CD4-positive, alpha-beta T cell treated with Interleukin-2 at 100 ng/mL for 4 hours (primary cell): ENCODE data around the gene HNRNPA1.
"Not testable (repeated sequence)": the region's sequence is repeated elsewhere in the genome, so short reads cannot be mapped to it uniquely, and the experiment has no call there.

ENCODE experiments used
- DNase-seq: peaks from one replicate; pipeline ENCODE4 v3.0.0-alpha.2; 2020; ENCODE audit warnings: low spot score

The HNRNPA1 gene

GRCh38 chr12:54276368-54276767, 4.2 kb upstream of the HNRNPA1 start:
- no peak for DNase-seq

GRCh38 chr12:54277823-54278276, 2.7 kb upstream of the HNRNPA1 start:
- DNase-seq: no peak

- DNase-seq: no peak
Observed at GRCh38 chr12:54279227-54279631, 1.3 kb upstream of the HNRNPA1 start.

- peak; percentile 100 for DNase-seq
Observed at GRCh38 chr12:54279632-54280467, 676 bp upstream of the HNRNPA1 start, which contains the start of gene CBX5. TSS of gene CBX5 (minus strand) at chr12:54280122. CDS start at chr12:54257650, 22,472 bp downstream.

- DNase-seq: not testable (repeated sequence)
Observed at GRCh38 chr12:54281261-54281638, 724 bp downstream of the HNRNPA1 start.

GRCh38 chr12:54281694-54282093, 1.2 kb downstream of the HNRNPA1 start:
- DNase-seq: not testable (repeated sequence)

- DNase-seq: no peak
Observed at GRCh38 chr12:54282949-54283593, 2.5 kb downstream of the HNRNPA1 start.

- not testable (repeated sequence) for DNase-seq
Observed at GRCh38 chr12:54284070-54284780, 3.7 kb downstream of the HNRNPA1 start.

- no peak for DNase-seq
Observed at GRCh38 chr12:54285150-54286041, 4.9 kb downstream of the HNRNPA1 start.

GRCh38 chr12:54286042-54287030, 5.8 kb downstream of the HNRNPA1 start:
- DNase-seq: no peak

- DNase-seq: no peak
Observed at GRCh38 chr12:54287261-54288157, 7.0 kb downstream of the HNRNPA1 start.

GRCh38 chr12:54292083-54292930, 11.8 kb downstream of the HNRNPA1 start:
- no peak for DNase-seq

GRCh38 chr12:54292931-54293241, 12.4 kb downstream of the HNRNPA1 start:
- DNase-seq: no peak

- DNase-seq: peak; percentile 62
Observed at GRCh38 chr12:54294152-54294952, 13.8 kb downstream of the HNRNPA1 start.

GRCh38 chr12:54294953-54295566, 14.5 kb downstream of the HNRNPA1 start:
- DNase-seq: no peak

GRCh38 chr12:54296393-54297099, 16.0 kb downstream of the HNRNPA1 start:
- no peak for DNase-seq

GRCh38 chr12:54298904-54299303, 18.4 kb downstream of the HNRNPA1 start:
- DNase-seq: no peak
